ENCODE results near the gene LRMDA.

Gene LRMDA

GRCh38 chr10:76150139-76150875, 718.9 kb downstream of the LRMDA start:
- Histone ChIP-seq H3K27ac (no peak overlapping the region), H3K4me3 (no peak overlapping the region)
- no peak for DNase-seq (ENCODE audit: low spot score)
- TF ChIP-seq CTCF (IDR thresholded peaks at IDR 0.05), result no peak

- Histone ChIP-seq H3K4me3 (no peak overlapping the region), H3K27ac (no peak overlapping the region)
- TF ChIP-seq CTCF (IDR thresholded peaks at IDR 0.05), result no peak
- DNase-seq (ENCODE audit: low spot score), result no peak
Measured at GRCh38 chr10:76150876-76151288, 719.5 kb downstream of the LRMDA start.

GRCh38 chr10:76152186-76152585, 720.8 kb downstream of the LRMDA start:
- Histone ChIP-seq H3K27ac (no peak overlapping the region), H3K4me3 (no peak overlapping the region)
- DNase-seq (ENCODE audit: low spot score), result no peak
- TF ChIP-seq CTCF (IDR thresholded peaks at IDR 0.05), result no peak

GRCh38 chr10:76155961-76156360, 724.5 kb downstream of the LRMDA start:
- Histone ChIP-seq H3K27ac (no peak overlapping the region), H3K4me3 (no peak overlapping the region)
- no peak for TF ChIP-seq CTCF (IDR thresholded peaks at IDR 0.05)
- no peak for DNase-seq (ENCODE audit: low spot score)

GRCh38 chr10:76160446-76161300, 729.2 kb downstream of the LRMDA start:
- no peak for TF ChIP-seq CTCF (IDR thresholded peaks at IDR 0.05)
- no peak for DNase-seq (ENCODE audit: low spot score)
- no peak overlapping the region for H3K4me3 ChIP-seq

GRCh38 chr10:76161301-76161582, 729.8 kb downstream of the LRMDA start:
- TF ChIP-seq CTCF (IDR thresholded peaks at IDR 0.05), result no peak
- no peak for DNase-seq (ENCODE audit: low spot score)
- H3K4me3 ChIP-seq, result no peak overlapping the region
- H3K27ac ChIP-seq, result no peak overlapping the region

More at GRCh38 chr10:76160446-76161300, 729.2 kb downstream of the LRMDA start:
- H3K27ac ChIP-seq, result no peak overlapping the region

- no peak overlapping the region for H3K27ac ChIP-seq
- TF ChIP-seq CTCF (IDR thresholded peaks at IDR 0.05), result no peak
- H3K4me3 ChIP-seq, result no peak overlapping the region
- DNase-seq (ENCODE audit: low spot score), result no peak
Measured at GRCh38 chr10:76168437-76168836, 737.0 kb downstream of the LRMDA start.

All from coronary artery (tissue), 2 donors.